ENCODE measurements around the gene TIA1. TPM values are rescaled to one million over a fixed set of nuclear protein-coding genes. Genes with fewer than 3 reads are reported as not detected.

The TIA1 gene
- total RNA-seq, 1 donor from 2014 or later = 428 TPM

DNA sequence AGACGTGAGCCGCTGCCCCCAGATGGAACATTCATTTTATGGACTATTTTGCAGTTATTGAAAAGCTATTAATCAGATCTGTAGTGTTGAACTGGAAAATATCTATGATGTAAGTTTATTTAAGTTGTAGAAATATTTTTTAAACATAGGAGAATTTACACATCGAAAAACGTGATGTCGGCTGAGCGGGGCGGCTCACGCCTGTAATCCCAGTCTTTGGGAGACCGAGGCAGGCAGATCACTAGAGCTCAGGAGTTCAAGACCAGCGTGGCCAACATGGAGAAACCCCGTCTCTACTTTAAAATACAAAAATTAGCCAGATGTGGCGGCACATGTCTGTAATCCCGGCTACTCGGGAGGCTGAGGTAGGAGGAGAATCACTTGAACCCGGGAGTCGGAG, 2.0 kb upstream of the TIA1 start:
- H3K27ac Mint-ChIP-seq = no peak overlapping the region
- DNase-seq (ENCODE audit: low spot score in 2 of 2, unreplicated experiment in 2 of 2) = no peak
- H3K4me3 Mint-ChIP-seq = no peak overlapping the region
- TF ChIP-seq, protein P1, sequence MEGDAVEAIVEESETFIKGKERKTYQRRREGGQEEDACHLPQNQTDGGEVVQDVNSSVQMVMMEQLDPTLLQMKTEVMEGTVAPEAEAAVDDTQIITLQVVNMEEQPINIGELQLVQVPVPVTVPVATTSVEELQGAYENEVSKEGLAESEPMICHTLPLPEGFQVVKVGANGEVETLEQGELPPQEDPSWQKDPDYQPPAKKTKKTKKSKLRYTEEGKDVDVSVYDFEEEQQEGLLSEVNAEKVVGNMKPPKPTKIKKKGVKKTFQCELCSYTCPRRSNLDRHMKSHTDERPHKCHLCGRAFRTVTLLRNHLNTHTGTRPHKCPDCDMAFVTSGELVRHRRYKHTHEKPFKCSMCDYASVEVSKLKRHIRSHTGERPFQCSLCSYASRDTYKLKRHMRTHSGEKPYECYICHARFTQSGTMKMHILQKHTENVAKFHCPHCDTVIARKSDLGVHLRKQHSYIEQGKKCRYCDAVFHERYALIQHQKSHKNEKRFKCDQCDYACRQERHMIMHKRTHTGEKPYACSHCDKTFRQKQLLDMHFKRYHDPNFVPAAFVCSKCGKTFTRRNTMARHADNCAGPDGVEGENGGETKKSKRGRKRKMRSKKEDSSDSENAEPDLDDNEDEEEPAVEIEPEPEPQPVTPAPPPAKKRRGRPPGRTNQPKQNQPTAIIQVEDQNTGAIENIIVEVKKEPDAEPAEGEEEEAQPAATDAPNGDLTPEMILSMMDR (IDR thresholded peaks at IDR 0.05; ENCODE audit: unreplicated experiment) = no peak
- no peaks in the 10 kb centered on the region for H3K36me3 Mint-ChIP-seq
- peaks cover 4% of the 10 kb centered on the region for H3K27me3 Mint-ChIP-seq (ENCODE audit: low read depth)
- H3K9me3 Mint-ChIP-seq = no peaks in the 10 kb centered on the region
- H3K4me1 Mint-ChIP-seq = peaks cover 11% of the 10 kb centered on the region

DNA sequence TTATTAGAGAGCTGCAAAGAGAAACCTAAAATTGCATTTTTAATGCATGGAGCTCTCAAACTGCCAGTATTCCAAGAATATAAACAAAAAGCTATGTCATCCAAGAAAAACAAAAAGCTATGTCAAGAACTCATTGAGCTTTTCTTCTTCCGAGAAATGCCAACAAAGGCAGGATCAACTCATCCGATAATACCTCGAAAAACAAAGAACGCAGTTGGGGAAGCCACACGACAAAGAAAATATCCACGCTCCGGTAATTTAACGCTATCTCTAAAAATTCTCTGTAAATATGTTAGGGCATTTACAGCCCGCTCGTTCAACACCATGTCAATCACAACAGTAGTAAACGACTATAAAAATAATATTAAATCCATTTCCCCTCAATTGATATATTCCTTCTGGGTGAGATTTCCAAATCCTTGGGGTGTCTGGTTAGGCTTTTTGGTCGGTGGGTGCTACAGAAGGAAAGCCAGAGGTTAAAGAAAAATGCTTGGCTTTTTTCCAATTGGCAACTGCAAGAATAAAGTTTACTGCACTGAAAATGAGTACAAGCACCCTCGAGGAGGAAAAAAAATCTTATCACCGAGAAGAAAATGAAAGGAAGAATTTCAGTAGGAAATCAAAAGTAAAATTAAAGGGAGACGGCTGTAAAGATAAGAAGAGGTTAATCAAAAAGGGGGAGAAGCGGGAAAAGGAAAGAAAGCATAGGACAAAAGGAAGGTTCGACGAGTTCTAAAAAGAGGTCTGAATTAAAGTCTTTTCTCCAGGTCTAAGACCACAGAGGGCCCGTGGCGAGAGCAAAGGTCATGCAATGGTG, 856 bp downstream of the TIA1 start:
- Mint-ChIP-seq H3K4me3 (peak overlapping the region; percentile 97), H3K27ac (peak overlapping the region; percentile 100), H3K27me3 (ENCODE audit: low read depth) (peaks cover 4% of the 10 kb centered on the region), H3K36me3 (peaks cover 4% of the 10 kb centered on the region), H3K9me3 (no peaks in the 10 kb centered on the region), H3K4me1 (peaks cover 29% of the 10 kb centered on the region)
- TF ChIP-seq, protein P1 (IDR thresholded peaks at IDR 0.05; ENCODE audit: unreplicated experiment) = no peak
- no peak for DNase-seq (ENCODE audit: low spot score in 2 of 2, unreplicated experiment in 2 of 2)

- TF ChIP-seq, protein P1 (IDR thresholded peaks at IDR 0.05; ENCODE audit: unreplicated experiment) = no peak
- Mint-ChIP-seq H3K4me1 (peaks cover 33% of the 10 kb centered on the region), H3K9me3 (peaks cover 6% of the 10 kb centered on the region), H3K27me3 (ENCODE audit: low read depth) (peaks cover 4% of the 10 kb centered on the region), H3K4me3 (peak overlapping the region; percentile 0), H3K36me3 (peaks cover 21% of the 10 kb centered on the region), H3K27ac (peak overlapping the region; percentile 37)
- no peak for DNase-seq (ENCODE audit: low spot score in 2 of 2, unreplicated experiment in 2 of 2)
Observed at GRCh38 chr2:70243806-70244584, 4.4 kb downstream of the TIA1 start.

- Mint-ChIP-seq H3K4me3 (no peak overlapping the region), H3K36me3 (peaks cover 24% of the 10 kb centered on the region), H3K27me3 (ENCODE audit: low read depth) (no peaks in the 10 kb centered on the region), H3K27ac (peak overlapping the region; percentile 61), H3K4me1 (peaks cover 33% of the 10 kb centered on the region), H3K9me3 (peaks cover 6% of the 10 kb centered on the region)
- TF ChIP-seq, protein P1 (IDR thresholded peaks at IDR 0.05; ENCODE audit: unreplicated experiment) = no peak
- no peak for DNase-seq (ENCODE audit: low spot score in 2 of 2, unreplicated experiment in 2 of 2)
Observed at GRCh38 chr2:70242552-70242951, 5.9 kb downstream of the TIA1 start.

- Mint-ChIP-seq H3K36me3 (peaks cover 24% of the 10 kb centered on the region), H3K27ac (peak overlapping the region; percentile 61), H3K4me1 (peaks cover 29% of the 10 kb centered on the region), H3K9me3 (peaks cover 6% of the 10 kb centered on the region), H3K27me3 (ENCODE audit: low read depth) (no peaks in the 10 kb centered on the region), H3K4me3 (no peak overlapping the region)
- no peak for DNase-seq (ENCODE audit: low spot score in 2 of 2, unreplicated experiment in 2 of 2)
- TF ChIP-seq, protein P1 (IDR thresholded peaks at IDR 0.05; ENCODE audit: unreplicated experiment) = no peak
Observed at GRCh38 chr2:70241340-70241739, 7.1 kb downstream of the TIA1 start.
